SHP77 treated with DMSO at 0.1 percent for 48 hours (cell line): ENCODE measurements around the gene CNPY1.

Source experiments
- DNase-seq: peaks from one replicate; lab custom pipeline; 2025; lab: John Stamatoyannopoulos, UW

CNPY1 gene

GRCh38 chr7:155466142-155466813, 80.1 kb downstream of the CNPY1 start:
- DNase-seq, result no peak

- DNase-seq, result no peak
Observed at GRCh38 chr7:155465761-155466141, 80.6 kb downstream of the CNPY1 start.

GRCh38 chr7:155464948-155465739, 81.2 kb downstream of the CNPY1 start:
- DNase-seq, result no peak

GRCh38 chr7:155464183-155464582, 82.2 kb downstream of the CNPY1 start:
- DNase-seq, result no peak

- DNase-seq, result no peak
Observed at GRCh38 chr7:155463114-155463811, 83.1 kb downstream of the CNPY1 start.

- no peak for DNase-seq
Observed at GRCh38 chr7:155462163-155462735, 84.1 kb downstream of the CNPY1 start.

- DNase-seq, result no peak
Observed at GRCh38 chr7:155461631-155462030, 84.7 kb downstream of the CNPY1 start.

- DNase-seq, result no peak
Observed at GRCh38 chr7:155460926-155461613, 85.3 kb downstream of the CNPY1 start.

GRCh38 chr7:155459700-155460461, 86.5 kb downstream of the CNPY1 start:
- no peak for DNase-seq

GRCh38 chr7:155458878-155459699, 87.3 kb downstream of the CNPY1 start:
- no peak for DNase-seq

GRCh38 chr7:155458111-155458877, 88.1 kb downstream of the CNPY1 start, which contains the start of gene EN2:
TSS of gene EN2 (plus strand) at chr7:155458129. CDS start at chr7:155458378, 249 bp downstream.
- DNase-seq, result no peak

- DNase-seq, result no peak
Observed at GRCh38 chr7:155457544-155458110, 88.7 kb downstream of the CNPY1 start.

GRCh38 chr7:155456738-155457543, 89.4 kb downstream of the CNPY1 start:
- DNase-seq, result no peak

- DNase-seq, result no peak
Observed at GRCh38 chr7:155455776-155456737, 90.3 kb downstream of the CNPY1 start.

GRCh38 chr7:155455132-155455693, 91.1 kb downstream of the CNPY1 start:
- no peak for DNase-seq
